ENCODE data around the gene EVX2.

Gene EVX2

GRCh38 chr2:176126929-176127773, 43.4 kb upstream of the EVX2 start:
- no peak overlapping the region for H3K4me3 ChIP-seq (ENCODE audit: low read depth, low read length)
- TF ChIP-seq CTCF (IDR thresholded peaks at IDR 0.05; ENCODE audit: low read depth, low read length, missing control alignments): peak; percentile 75
- DNase-seq (ENCODE audit: low read depth): peak; percentile 38
- in situ Hi-C loops (cut with HindIII; ENCODE audit: low sequenced_read_pairs): no loop called here

- no peak for DNase-seq (ENCODE audit: low read depth)
- in situ Hi-C loops (cut with HindIII; ENCODE audit: low sequenced_read_pairs): no loop called here
- H3K4me3 ChIP-seq (ENCODE audit: low read depth, low read length): no peak overlapping the region
- no peak for TF ChIP-seq CTCF (IDR thresholded peaks at IDR 0.05; ENCODE audit: low read depth, low read length, missing control alignments)
Observed at GRCh38 chr2:176125772-176126054, 42.0 kb upstream of the EVX2 start.

GRCh38 chr2:176124947-176125771, 41.4 kb upstream of the EVX2 start:
- TF ChIP-seq CTCF (IDR thresholded peaks at IDR 0.05; ENCODE audit: low read depth, low read length, missing control alignments): no peak
- DNase-seq (ENCODE audit: low read depth): no peak
- in situ Hi-C loops (cut with HindIII; ENCODE audit: low sequenced_read_pairs): loop anchor here (25.0 kb wide), 1 partner anchor 1012 kb away; no protein-coding TSS in a partner anchor
- no peak overlapping the region for H3K4me3 ChIP-seq (ENCODE audit: low read depth, low read length)

GRCh38 chr2:176124110-176124946, 40.6 kb upstream of the EVX2 start:
- H3K4me3 ChIP-seq (ENCODE audit: low read depth, low read length): no peak overlapping the region
- no peak for TF ChIP-seq CTCF (IDR thresholded peaks at IDR 0.05; ENCODE audit: low read depth, low read length, missing control alignments)
- in situ Hi-C loops (cut with HindIII; ENCODE audit: low sequenced_read_pairs): loop anchor here (25.0 kb wide), 1 partner anchor 1013 kb away; no protein-coding TSS in a partner anchor
- no peak for DNase-seq (ENCODE audit: low read depth)

- H3K4me3 ChIP-seq (ENCODE audit: low read depth, low read length): no peak overlapping the region
- no peak for TF ChIP-seq CTCF (IDR thresholded peaks at IDR 0.05; ENCODE audit: low read depth, low read length, missing control alignments)
- in situ Hi-C loops (cut with HindIII; ENCODE audit: low sequenced_read_pairs): loop anchor here (25.0 kb wide), 1 partner anchor 1014 kb away; no protein-coding TSS in a partner anchor
- DNase-seq (ENCODE audit: low read depth): no peak
Observed at GRCh38 chr2:176123411-176124109, 39.8 kb upstream of the EVX2 start.
